Measurements from ENCODE around the gene COMMD7.
A peak's percentile ranks its signal among the peaks of the same experiment; 100 is the strongest.

COMMD7 gene

GRCh38 chr20:32672982-32673851, 70.0 kb downstream of the COMMD7 start:
- Histone ChIP-seq H4K91ac (ENCODE audit: low read depth, low read length) (no peak overlapping the region), H2AFZ (ENCODE audit: insufficient read depth, low read length, poor library complexity) (no peak overlapping the region), H3K4me3 (ENCODE audit: low read depth, low read length) (no peak overlapping the region), H3K79me1 (ENCODE audit: low read length) (peaks cover 2% of the 10 kb centered on the region), H2BK5ac (ENCODE audit: low read depth, low read length, poor library complexity) (no peak overlapping the region), H4K12ac (ENCODE audit: low read depth, low read length) (no peak overlapping the region), H3K9ac (ENCODE audit: low read length) (no peak overlapping the region), H3K18ac (ENCODE audit: low read length) (no peak overlapping the region), H3K4ac (ENCODE audit: low read depth, low read length) (no peak overlapping the region), H3K4me2 (ENCODE audit: low read length) (no peak overlapping the region), H3K36me3 (ENCODE audit: control insufficient read depth in 1 of 2, insufficient read depth in 2 of 2, low read length in 2 of 2) (no peaks in the 10 kb centered on the region), H3K27me3 (ENCODE audit: insufficient read depth, low read length) (no peaks in the 10 kb centered on the region), H2BK120ac (ENCODE audit: insufficient read depth, low read length, poor library complexity) (no peak overlapping the region), H3K9me3 (ENCODE audit: insufficient read depth, low read depth, low read length) (no peaks in the 10 kb centered on the region), H3K4me1 (ENCODE audit: control insufficient read depth in 1 of 2, insufficient read depth in 2 of 2, low read length in 2 of 2) (peaks cover 0 to 2% of the 10 kb centered on the region in 2 experiments), H3K27ac (ENCODE audit: low read depth, low read length) (no peak overlapping the region), H2AK5ac (ENCODE audit: low read length) (no peak overlapping the region), H4K8ac (ENCODE audit: low read depth, low read length) (no peak overlapping the region), H3K23ac (ENCODE audit: low read length) (no peak overlapping the region), H3K79me2 (ENCODE audit: control insufficient read depth, insufficient read depth, low read length, poor library complexity) (no peaks in the 10 kb centered on the region), H2BK12ac (ENCODE audit: low read length) (no peak overlapping the region), H3K14ac (ENCODE audit: low read length) (peak overlapping the region; percentile 25)
- DNase-seq, result no peak
- WGBS (ENCODE audit: extremely low coverage, insufficient coverage, insufficient read length), result no CpG with 5 or more reads among the region's 22 CpGs

- H4K12ac ChIP-seq (ENCODE audit: low read depth, low read length), result no peak overlapping the region
- no peak overlapping the region for H2AK5ac ChIP-seq (ENCODE audit: low read length)
- no peaks in the 10 kb centered on the region for H3K27me3 ChIP-seq (ENCODE audit: insufficient read depth, low read length)
- H3K36me3 ChIP-seq (ENCODE audit: control insufficient read depth in 1 of 2, insufficient read depth in 2 of 2, low read length in 2 of 2), result no peaks in the 10 kb centered on the region
- no peak overlapping the region for H2BK12ac ChIP-seq (ENCODE audit: low read length)
- no peak overlapping the region for H3K4me2 ChIP-seq (ENCODE audit: low read length)
- no peak overlapping the region for H3K27ac ChIP-seq (ENCODE audit: low read depth, low read length)
- no peak overlapping the region for H2AFZ ChIP-seq (ENCODE audit: insufficient read depth, low read length, poor library complexity)
- H2BK120ac ChIP-seq (ENCODE audit: insufficient read depth, low read length, poor library complexity), result no peak overlapping the region
- H3K23ac ChIP-seq (ENCODE audit: low read length), result no peak overlapping the region
- WGBS (ENCODE audit: extremely low coverage, insufficient coverage, insufficient read length), result no CpG with 5 or more reads among the region's 3 CpGs
- H3K18ac ChIP-seq (ENCODE audit: low read length), result no peak overlapping the region
- H4K8ac ChIP-seq (ENCODE audit: low read depth, low read length), result no peak overlapping the region
- no peaks in the 10 kb centered on the region for H3K79me2 ChIP-seq (ENCODE audit: control insufficient read depth, insufficient read depth, low read length, poor library complexity)
- H3K14ac ChIP-seq (ENCODE audit: low read length), result peak overlapping the region; percentile 25
- H3K9me3 ChIP-seq (ENCODE audit: insufficient read depth, low read depth, low read length), result no peaks in the 10 kb centered on the region
- no peak overlapping the region for H3K4me3 ChIP-seq (ENCODE audit: low read depth, low read length)
- no peak overlapping the region for H4K91ac ChIP-seq (ENCODE audit: low read depth, low read length)
- peaks cover 2% of the 10 kb centered on the region for H3K79me1 ChIP-seq (ENCODE audit: low read length)
- peak in 1 of 2 donors; percentile 12 for DNase-seq
- no peak overlapping the region for H3K9ac ChIP-seq (ENCODE audit: low read length)
- peaks cover 0 to 2% of the 10 kb centered on the region in 2 experiments for H3K4me1 ChIP-seq (ENCODE audit: control insufficient read depth in 1 of 2, insufficient read depth in 2 of 2, low read length in 2 of 2)
- H2BK5ac ChIP-seq (ENCODE audit: low read depth, low read length, poor library complexity), result no peak overlapping the region
- no peak overlapping the region for H3K4ac ChIP-seq (ENCODE audit: low read depth, low read length)
Observed at GRCh38 chr20:32672394-32672981, 70.8 kb downstream of the COMMD7 start.

- H3K79me1 ChIP-seq (ENCODE audit: low read length), result peaks cover 2% of the 10 kb centered on the region
- no peak overlapping the region for H2BK12ac ChIP-seq (ENCODE audit: low read length)
- H4K91ac ChIP-seq (ENCODE audit: low read depth, low read length), result no peak overlapping the region
- H3K9me3 ChIP-seq (ENCODE audit: insufficient read depth, low read depth, low read length), result no peaks in the 10 kb centered on the region
- H2BK5ac ChIP-seq (ENCODE audit: low read depth, low read length, poor library complexity), result no peak overlapping the region
- H3K4me1 ChIP-seq (ENCODE audit: control insufficient read depth in 1 of 2, insufficient read depth in 2 of 2, low read length in 2 of 2), result peaks cover 3 to 7% of the 10 kb centered on the region in 2 experiments
- WGBS (ENCODE audit: extremely low coverage, insufficient coverage, insufficient read length), result no CpG with 5 or more reads among the region's 2 CpGs
- H4K8ac ChIP-seq (ENCODE audit: low read depth, low read length), result no peak overlapping the region
- no peaks in the 10 kb centered on the region for H3K27me3 ChIP-seq (ENCODE audit: insufficient read depth, low read length)
- H3K23ac ChIP-seq (ENCODE audit: low read length), result no peak overlapping the region
- no peak overlapping the region for H3K14ac ChIP-seq (ENCODE audit: low read length)
- H3K18ac ChIP-seq (ENCODE audit: low read length), result no peak overlapping the region
- no peak overlapping the region for H3K9ac ChIP-seq (ENCODE audit: low read length)
- no peak overlapping the region for H3K4me3 ChIP-seq (ENCODE audit: low read depth, low read length)
- H3K79me2 ChIP-seq (ENCODE audit: control insufficient read depth, insufficient read depth, low read length, poor library complexity), result no peaks in the 10 kb centered on the region
- no peaks in the 10 kb centered on the region for H3K36me3 ChIP-seq (ENCODE audit: control insufficient read depth in 1 of 2, insufficient read depth in 2 of 2, low read length in 2 of 2)
- H2AK5ac ChIP-seq (ENCODE audit: low read length), result no peak overlapping the region
- no peak overlapping the region for H2BK120ac ChIP-seq (ENCODE audit: insufficient read depth, low read length, poor library complexity)
- H3K4me2 ChIP-seq (ENCODE audit: low read length), result no peak overlapping the region
- H3K4ac ChIP-seq (ENCODE audit: low read depth, low read length), result no peak overlapping the region
- no peak overlapping the region for H4K12ac ChIP-seq (ENCODE audit: low read depth, low read length)
- H2AFZ ChIP-seq (ENCODE audit: insufficient read depth, low read length, poor library complexity), result no peak overlapping the region
- no peak overlapping the region for H3K27ac ChIP-seq (ENCODE audit: low read depth, low read length)
- DNase-seq, result no peak
Observed at GRCh38 chr20:32670773-32671455, 72.4 kb downstream of the COMMD7 start.

GRCh38 chr20:32667027-32667426, 76.2 kb downstream of the COMMD7 start:
- H4K12ac ChIP-seq (ENCODE audit: low read depth, low read length), result no peak overlapping the region
- peaks cover 3 to 5% of the 10 kb centered on the region in 2 experiments for H3K4me1 ChIP-seq (ENCODE audit: control insufficient read depth in 1 of 2, insufficient read depth in 2 of 2, low read length in 2 of 2)
- no peaks in the 10 kb centered on the region for H3K79me2 ChIP-seq (ENCODE audit: control insufficient read depth, insufficient read depth, low read length, poor library complexity)
- no peak overlapping the region for H3K14ac ChIP-seq (ENCODE audit: low read length)
- H2AFZ ChIP-seq (ENCODE audit: insufficient read depth, low read length, poor library complexity), result no peak overlapping the region
- H2BK12ac ChIP-seq (ENCODE audit: low read length), result no peak overlapping the region
- H3K79me1 ChIP-seq (ENCODE audit: low read length), result no peaks in the 10 kb centered on the region
- no peak overlapping the region for H3K9ac ChIP-seq (ENCODE audit: low read length)
- H3K36me3 ChIP-seq (ENCODE audit: control insufficient read depth in 1 of 2, insufficient read depth in 2 of 2, low read length in 2 of 2), result no peaks in the 10 kb centered on the region
- H3K9me3 ChIP-seq (ENCODE audit: insufficient read depth, low read depth, low read length), result no peaks in the 10 kb centered on the region
- no peak for DNase-seq
- no peak overlapping the region for H3K18ac ChIP-seq (ENCODE audit: low read length)
- no peaks in the 10 kb centered on the region for H3K27me3 ChIP-seq (ENCODE audit: insufficient read depth, low read length)
- no peak overlapping the region for H3K4me3 ChIP-seq (ENCODE audit: low read depth, low read length)
- H4K91ac ChIP-seq (ENCODE audit: low read depth, low read length), result no peak overlapping the region
- WGBS (ENCODE audit: extremely low coverage, insufficient coverage, insufficient read length), result no CpG with 5 or more reads among the region's 5 CpGs
- H3K27ac ChIP-seq (ENCODE audit: low read depth, low read length), result no peak overlapping the region
- no peak overlapping the region for H4K8ac ChIP-seq (ENCODE audit: low read depth, low read length)
- H3K4me2 ChIP-seq (ENCODE audit: low read length), result no peak overlapping the region
- no peak overlapping the region for H3K23ac ChIP-seq (ENCODE audit: low read length)
- no peak overlapping the region for H2AK5ac ChIP-seq (ENCODE audit: low read length)
- no peak overlapping the region for H2BK5ac ChIP-seq (ENCODE audit: low read depth, low read length, poor library complexity)
- H2BK120ac ChIP-seq (ENCODE audit: insufficient read depth, low read length, poor library complexity), result peak overlapping the region; percentile 3
- no peak overlapping the region for H3K4ac ChIP-seq (ENCODE audit: low read depth, low read length)
